ENCODE results near the gene ADAMTSL3.

DNA sequence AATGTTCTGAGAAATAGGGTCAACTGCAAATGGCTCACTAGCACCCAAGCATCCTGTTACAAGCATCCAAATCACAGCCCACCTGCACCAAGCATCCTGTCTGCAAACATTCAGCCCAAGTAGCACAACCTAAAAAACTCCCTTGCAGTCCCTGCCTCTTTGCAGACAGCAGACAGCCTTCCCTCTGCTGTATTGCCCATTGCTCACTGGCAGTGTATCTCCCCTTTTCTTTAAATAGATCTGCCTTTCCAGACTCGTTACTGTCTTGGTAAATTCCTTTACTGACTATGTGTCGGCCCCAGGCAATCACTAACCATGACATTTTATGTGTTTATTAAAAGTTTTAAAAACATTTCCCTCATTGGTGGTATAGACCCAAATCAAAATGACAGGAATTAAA, 155.4 kb downstream of the ADAMTSL3 start:
- no peak for TF ChIP-seq CTCF (conservative IDR thresholded peaks at IDR 0.05; ENCODE audit: low read length)
- no peak for TF ChIP-seq EZH2phosphoT487 (IDR thresholded peaks at IDR 0.05; ENCODE audit: borderline replicate concordance)
